22Rv1 (cell line): ENCODE data around the gene DDX27.

Experiments
- ZFX ChIP-seq: fragments of 450-650 bp; IDR thresholded peaks from 2 replicates; pipeline ENCODE4 v1.6.1; 2017; ENCODE audit warnings: antibody characterized with exemption, borderline replicate concordance
- TF ChIP-seq, protein P1 (sequence below): fragments of 450-650 bp; IDR thresholded peaks from 2 replicates; pipeline ENCODE4 v1.5.1; 2017; ENCODE audit warnings: mild to moderate bottlenecking

DNA sequence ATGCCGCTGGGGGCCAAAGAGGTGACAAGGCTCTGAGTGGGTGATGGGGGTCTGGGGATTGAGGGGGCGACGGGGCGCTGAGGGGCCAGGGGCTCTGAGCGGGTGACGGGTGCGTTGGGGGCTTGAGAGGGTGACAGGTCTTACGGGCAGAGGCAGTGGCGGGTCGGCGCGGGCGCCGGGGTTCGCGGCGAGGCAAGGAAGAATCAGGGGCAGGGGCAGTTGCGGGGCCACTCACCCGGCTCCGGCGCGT, 58.5 kb downstream of the DDX27 start:
- TF ChIP-seq, protein P1, sequence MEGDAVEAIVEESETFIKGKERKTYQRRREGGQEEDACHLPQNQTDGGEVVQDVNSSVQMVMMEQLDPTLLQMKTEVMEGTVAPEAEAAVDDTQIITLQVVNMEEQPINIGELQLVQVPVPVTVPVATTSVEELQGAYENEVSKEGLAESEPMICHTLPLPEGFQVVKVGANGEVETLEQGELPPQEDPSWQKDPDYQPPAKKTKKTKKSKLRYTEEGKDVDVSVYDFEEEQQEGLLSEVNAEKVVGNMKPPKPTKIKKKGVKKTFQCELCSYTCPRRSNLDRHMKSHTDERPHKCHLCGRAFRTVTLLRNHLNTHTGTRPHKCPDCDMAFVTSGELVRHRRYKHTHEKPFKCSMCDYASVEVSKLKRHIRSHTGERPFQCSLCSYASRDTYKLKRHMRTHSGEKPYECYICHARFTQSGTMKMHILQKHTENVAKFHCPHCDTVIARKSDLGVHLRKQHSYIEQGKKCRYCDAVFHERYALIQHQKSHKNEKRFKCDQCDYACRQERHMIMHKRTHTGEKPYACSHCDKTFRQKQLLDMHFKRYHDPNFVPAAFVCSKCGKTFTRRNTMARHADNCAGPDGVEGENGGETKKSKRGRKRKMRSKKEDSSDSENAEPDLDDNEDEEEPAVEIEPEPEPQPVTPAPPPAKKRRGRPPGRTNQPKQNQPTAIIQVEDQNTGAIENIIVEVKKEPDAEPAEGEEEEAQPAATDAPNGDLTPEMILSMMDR, result no peak
- no peak for TF ChIP-seq ZFX
